ENCODE results near the gene LY6G6D. TPM values are rescaled to one million over a fixed set of nuclear protein-coding genes. Genes with fewer than 3 reads are reported as not detected.
A peak's percentile ranks its signal among the peaks of the same experiment; 100 is the strongest.

The LY6G6D gene
- total and polyA plus RNA-seq, 2 donors (not counting 3 experiments of a cell fraction or from before 2014, with no cell fraction given) = not detected

DNA sequence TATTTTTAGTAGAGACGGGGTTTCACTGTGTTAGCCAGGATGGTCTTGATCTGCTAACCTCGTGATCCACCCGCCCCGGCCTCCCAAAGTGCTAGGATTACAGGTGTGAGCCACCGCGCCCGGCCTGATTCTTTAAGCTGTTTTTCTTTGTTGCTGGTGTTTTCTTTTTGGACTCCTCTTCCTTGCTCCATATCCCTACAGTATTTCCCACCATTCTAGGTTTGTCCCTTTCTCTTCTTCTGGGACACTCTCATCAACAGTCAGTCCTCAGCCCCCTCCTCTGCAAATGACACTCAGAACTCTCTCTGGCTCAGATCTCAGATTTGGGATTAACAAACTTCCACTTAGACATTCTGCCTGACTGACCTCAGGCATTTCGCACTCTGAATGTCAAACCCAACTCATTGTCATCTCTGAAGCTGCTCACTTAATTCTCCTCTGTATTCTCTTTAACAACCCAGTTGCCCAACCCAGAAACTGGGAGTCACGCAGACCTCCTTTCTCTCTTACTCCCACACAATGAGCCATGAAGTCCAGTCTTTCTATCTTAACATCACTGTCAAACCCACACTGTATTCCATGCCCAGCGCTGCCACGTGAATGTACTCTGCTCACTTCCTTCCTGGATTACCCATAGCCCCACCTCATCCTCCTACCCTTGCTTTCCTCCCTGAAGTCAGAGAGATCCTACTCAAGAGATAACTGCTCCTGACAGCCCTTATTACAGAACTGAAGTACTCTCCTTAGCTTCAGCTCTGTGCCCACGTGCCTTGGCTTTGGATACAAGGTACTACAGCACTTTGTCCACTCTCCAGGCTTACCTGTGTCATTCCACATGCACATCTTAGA lies 10.6 kb downstream of the LY6G6D start:
- intact Hi-C loops (cut with micrococcal nuclease) = no loop called here
- POLR2A ChIA-PET = interaction anchor here (0.9 to 2.3 kb wide), 3 partner anchors 11 to 102 kb away, joined by 3 to 10 read pairs (median 6); partner anchors contain the start of genes HSPA1B and LY6G6D
- dilution Hi-C loops (cut with MboI; ENCODE audit: extremely low pct_ligation_motif_present, low sequenced_read_pairs) = no loop called here

More for the DNA sequence above, 10.6 kb downstream of the LY6G6D start:
- CTCF ChIA-PET = interaction anchor here (1.2 to 1.3 kb wide), 2 partner anchors 9 to 44 kb away, joined by 3 read pairs; no protein-coding TSS in a partner anchor
- Histone ChIP-seq H3K79me2 (ENCODE audit: control insufficient read depth, insufficient read depth, low read length) (peaks cover 2% of the 10 kb centered on the region), H3K4me2 (ENCODE audit: insufficient read depth, low read length) (peak overlapping the region; percentile 6), H3K9me3 (replicated peaks; ENCODE audit: control insufficient read depth, insufficient read depth, low read length) (no peaks in the 10 kb centered on the region), H3K27me3 (ENCODE audit: control insufficient read depth in 2 of 2, insufficient read depth in 2 of 2, low read length in 2 of 2) (peaks cover 0 to 1% of the 10 kb centered on the region in 2 experiments), H2AFZ (ENCODE audit: low read depth, low read length) (no peak overlapping the region), H4K20me1 (replicated peaks; ENCODE audit: control insufficient read depth, extremely low read depth, insufficient read depth, low read length) (no peaks in the 10 kb centered on the region), H3K27ac (ENCODE audit: insufficient read depth, low read depth, low read length) (no peak overlapping the region), H3K4me1 (ENCODE audit: control insufficient read depth, extremely low read depth, insufficient read depth, low read length) (peaks cover 26% of the 10 kb centered on the region), H3K9ac (replicated peaks; ENCODE audit: extremely low read depth, insufficient read depth, low read length) (no peak overlapping the region), H3K4me3 (replicated peaks in 1 of 3; ENCODE audit: insufficient read depth in 1 of 3, low read depth in 1 of 3, low read length in 3 of 3) (no peak overlapping the region), H3K36me3 (ENCODE audit: control insufficient read depth in 2 of 2, extremely low read depth in 1 of 2, insufficient read depth in 2 of 2, low read length in 2 of 2) (peaks cover 4 to 16% of the 10 kb centered on the region in 2 experiments), H3K9me1 (replicated peaks; ENCODE audit: control insufficient read depth, extremely low read depth, insufficient read depth, low read length) (no peaks in the 10 kb centered on the region)
- no TSS peak for BruUV-seq (replicated peaks)
- DNase-seq (ENCODE audit: low read depth, low spot score) = peak; percentile 34
- TF ChIP-seq, protein P1, sequence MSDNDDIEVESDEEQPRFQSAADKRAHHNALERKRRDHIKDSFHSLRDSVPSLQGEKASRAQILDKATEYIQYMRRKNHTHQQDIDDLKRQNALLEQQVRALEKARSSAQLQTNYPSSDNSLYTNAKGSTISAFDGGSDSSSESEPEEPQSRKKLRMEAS (IDR thresholded peaks at IDR 0.05; ENCODE audit: insufficient read depth, insufficient read length) = peak; percentile 64
- peak; percentile 78 for TF ChIP-seq GATA2 (IDR thresholded peaks at IDR 0.05; ENCODE audit: insufficient read depth, insufficient read length, low read depth, low read length)
- TF ChIP-seq, protein P2, sequence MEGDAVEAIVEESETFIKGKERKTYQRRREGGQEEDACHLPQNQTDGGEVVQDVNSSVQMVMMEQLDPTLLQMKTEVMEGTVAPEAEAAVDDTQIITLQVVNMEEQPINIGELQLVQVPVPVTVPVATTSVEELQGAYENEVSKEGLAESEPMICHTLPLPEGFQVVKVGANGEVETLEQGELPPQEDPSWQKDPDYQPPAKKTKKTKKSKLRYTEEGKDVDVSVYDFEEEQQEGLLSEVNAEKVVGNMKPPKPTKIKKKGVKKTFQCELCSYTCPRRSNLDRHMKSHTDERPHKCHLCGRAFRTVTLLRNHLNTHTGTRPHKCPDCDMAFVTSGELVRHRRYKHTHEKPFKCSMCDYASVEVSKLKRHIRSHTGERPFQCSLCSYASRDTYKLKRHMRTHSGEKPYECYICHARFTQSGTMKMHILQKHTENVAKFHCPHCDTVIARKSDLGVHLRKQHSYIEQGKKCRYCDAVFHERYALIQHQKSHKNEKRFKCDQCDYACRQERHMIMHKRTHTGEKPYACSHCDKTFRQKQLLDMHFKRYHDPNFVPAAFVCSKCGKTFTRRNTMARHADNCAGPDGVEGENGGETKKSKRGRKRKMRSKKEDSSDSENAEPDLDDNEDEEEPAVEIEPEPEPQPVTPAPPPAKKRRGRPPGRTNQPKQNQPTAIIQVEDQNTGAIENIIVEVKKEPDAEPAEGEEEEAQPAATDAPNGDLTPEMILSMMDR (IDR thresholded peaks at IDR 0.05; ENCODE audit: extremely low read depth in 1 of 2, insufficient read depth in 1 of 2, low read depth in 1 of 2, low read length in 2 of 2) = no peak
- TF ChIP-seq MYC (IDR thresholded peaks at IDR 0.05; ENCODE audit: low read depth, low read length) = peak; percentile 59
- peak; percentile 82 for FAIRE-seq

Measured in endothelial cell of umbilical vein (primary cell).